NB4 (cell line): ENCODE results near the gene ADCY6.

Source experiments
- CTCF ChIP-seq: IDR thresholded peaks from one replicate; pipeline ENCODE4 v1.5.1; 2012; ENCODE audit warnings: low read depth, low read length
- MYC ChIP-seq: IDR thresholded peaks from 2 replicates; pipeline ENCODE4 v1.6.1; 2011; ENCODE audit warnings: low read depth, low read length
- POLR2A ChIP-seq: IDR thresholded peaks from 2 replicates; pipeline ENCODE4 v1.6.1; 2011; ENCODE audit warnings: mild to moderate bottlenecking; ENCODE audit not compliant: insufficient read length; ENCODE audit errors: extremely low read depth
- TF ChIP-seq, protein P1 (sequence below): IDR thresholded peaks from 2 replicates; pipeline ENCODE4 v1.6.1; 2011; ENCODE audit warnings: low read depth, low read length

- no peak for TF ChIP-seq CTCF
- no peak for TF ChIP-seq MYC
- no peak for TF ChIP-seq POLR2A
- TF ChIP-seq, protein P1, sequence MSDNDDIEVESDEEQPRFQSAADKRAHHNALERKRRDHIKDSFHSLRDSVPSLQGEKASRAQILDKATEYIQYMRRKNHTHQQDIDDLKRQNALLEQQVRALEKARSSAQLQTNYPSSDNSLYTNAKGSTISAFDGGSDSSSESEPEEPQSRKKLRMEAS: no peak
Observed at GRCh38 chr12:48816143-48816854, 27.4 kb upstream of the ADCY6 start.
